Esophagus muscularis mucosa (tissue), 4 donors: ENCODE measurements around the gene VAMP2. TPM values are rescaled to one million over a fixed set of nuclear protein-coding genes. Genes with fewer than 3 reads are reported as not detected.
A peak's percentile ranks its signal among the peaks of the same experiment; 100 is the strongest.

Source experiments
- DNase-seq: peaks from one replicate; pipeline ENCODE4 v3.0.0-alpha.2; 2017; ENCODE audit errors: extremely low spot score
- H3K27ac ChIP-seq, 4 donors: fragments of 200-600 bp; sonication (generic); replicated peaks in 1 of 4; 1 replicate in 3 of 4; 2 replicates in 1 of 4; pipeline ENCODE4 v1.5.1; 2016 to 2019; ENCODE audit warnings: mild to moderate bottlenecking in 1 of 4
- H3K27me3 ChIP-seq, 4 donors: fragments of 200-600 bp; sonication (generic); one replicate each; pipeline versions ENCODE4 v1.5.1 to v1.6.0; 2016 to 2019
- H3K36me3 ChIP-seq, 4 donors: fragments of 200-600 bp; sonication (generic); one replicate each; pipeline ENCODE4 v1.5.1; 2016 to 2019
- H3K4me1 ChIP-seq, 4 donors: fragments of 200-600 bp; sonication (generic); one replicate each; pipeline ENCODE4 v1.5.1; 2016 to 2019
- H3K4me3 ChIP-seq, 4 donors: fragments of 200-600 bp; sonication (generic); 1 replicate in 2 of 4; 2 replicates in 2 of 4; pipeline ENCODE4 v1.5.1; 2016 to 2019; ENCODE audit warnings: mild to moderate bottlenecking in 4 of 4, moderate library complexity in 1 of 4
- H3K9me3 ChIP-seq, 4 donors: fragments of 200-600 bp; sonication (generic); 1 replicate in 3 of 4; 2 replicates in 1 of 4; pipeline ENCODE4 v1.5.1; 2016 to 2019
- EP300 ChIP-seq: sonication (generic); formaldehyde crosslinking; IDR thresholded peaks from one replicate; pipeline ENCODE4 v1.6.1; 2017; ENCODE audit warnings: antibody characterized with exemption
- POLR2A ChIP-seq: fragments of 450-650 bp; IDR thresholded peaks from one replicate; pipeline ENCODE4 v1.6.1; 2017; ENCODE audit warnings: antibody characterized with exemption, moderate library complexity, mild to moderate bottlenecking, low read depth
- POLR2AphosphoS5 ChIP-seq, 2 donors: sonication (generic); formaldehyde crosslinking; IDR thresholded peaks; one replicate each; pipeline ENCODE4 v1.6.1; 2017; ENCODE audit warnings: antibody characterized with exemption in 2 of 2
- WGBS: methylation state at CpG from one replicate; pipeline ENCODE4 v1.1.5; 2018; 5-methylcytosine and 5-hydroxymethylcytosine counted together
- intact Hi-C: fragments of 100-400 bp; cut with DNase I; formaldehyde crosslinking; loops from one replicate; pipeline ENCODE4 v1.15.1; 2023
- total RNA-seq, 4 donors: library from RNA; depleted of rRNA; stranded (reverse); fragments of >200 nt; gene quantifications; one replicate each; pipeline versions ENCODE4 v1.1.0 to v1.2.1, GENCODE V29; 2016
- TF ChIP-seq, protein P1 (sequence below), 3 experiments: fragments of 200-600 bp in 2 of 3; fragments of 450-650 bp in 1 of 3; sonication (generic) in 2 of 3; IDR thresholded peaks; one replicate each; pipeline ENCODE4 v1.5.1; 2017 to 2019; ENCODE audit warnings: antibody characterized with exemption in 3 of 3, mild to moderate bottlenecking in 2 of 3, moderate library complexity in 1 of 3

VAMP2 gene
- total RNA-seq, 4 donors from 2014 or later = 23.7 to 36.4 (median 33.0) TPM

DNA sequence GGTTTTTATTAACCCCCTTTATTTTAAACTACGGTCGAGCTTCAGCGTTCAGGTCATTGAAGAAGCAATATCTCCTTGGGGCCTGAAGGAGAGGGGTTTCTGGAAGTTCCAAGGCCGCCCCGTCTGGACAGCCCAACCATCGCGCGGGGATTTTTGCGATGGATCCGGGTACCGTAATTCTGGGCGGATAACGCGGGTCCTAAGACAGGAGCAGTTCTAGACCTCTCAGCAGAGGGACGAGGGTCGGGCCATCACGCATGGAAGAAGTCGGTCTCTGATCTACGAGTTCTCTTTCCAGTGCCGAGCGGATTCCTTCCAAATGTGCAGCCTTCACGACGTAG, 23.7 kb upstream of the VAMP2 start:
- H3K27ac ChIP-seq = peak overlapping the region; percentile 93 to 99 (median 96)
- peak overlapping the region; percentile 70 to 90 (median 87) for H3K4me3 ChIP-seq
- H3K4me1 ChIP-seq = peaks cover 32 to 54% (median 43%) of the 10 kb centered on the region in 4 donors
- no peak for TF ChIP-seq POLR2A
- TF ChIP-seq POLR2AphosphoS5 (IDR thresholded peaks at IDR 0.05) = peak in 1 of 2 donors; percentile 49
- no peak for TF ChIP-seq EP300
- TF ChIP-seq, protein P1, sequence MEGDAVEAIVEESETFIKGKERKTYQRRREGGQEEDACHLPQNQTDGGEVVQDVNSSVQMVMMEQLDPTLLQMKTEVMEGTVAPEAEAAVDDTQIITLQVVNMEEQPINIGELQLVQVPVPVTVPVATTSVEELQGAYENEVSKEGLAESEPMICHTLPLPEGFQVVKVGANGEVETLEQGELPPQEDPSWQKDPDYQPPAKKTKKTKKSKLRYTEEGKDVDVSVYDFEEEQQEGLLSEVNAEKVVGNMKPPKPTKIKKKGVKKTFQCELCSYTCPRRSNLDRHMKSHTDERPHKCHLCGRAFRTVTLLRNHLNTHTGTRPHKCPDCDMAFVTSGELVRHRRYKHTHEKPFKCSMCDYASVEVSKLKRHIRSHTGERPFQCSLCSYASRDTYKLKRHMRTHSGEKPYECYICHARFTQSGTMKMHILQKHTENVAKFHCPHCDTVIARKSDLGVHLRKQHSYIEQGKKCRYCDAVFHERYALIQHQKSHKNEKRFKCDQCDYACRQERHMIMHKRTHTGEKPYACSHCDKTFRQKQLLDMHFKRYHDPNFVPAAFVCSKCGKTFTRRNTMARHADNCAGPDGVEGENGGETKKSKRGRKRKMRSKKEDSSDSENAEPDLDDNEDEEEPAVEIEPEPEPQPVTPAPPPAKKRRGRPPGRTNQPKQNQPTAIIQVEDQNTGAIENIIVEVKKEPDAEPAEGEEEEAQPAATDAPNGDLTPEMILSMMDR (IDR thresholded peaks at IDR 0.05) = peak in 1 of 3 experiments; percentile 49
- WGBS = 0% methylated on average over 11 of the region's 23 CpGs
- DNase-seq = no peak
- no peaks in the 10 kb centered on the region for H3K27me3 ChIP-seq
- H3K36me3 ChIP-seq = no peaks in the 10 kb centered on the region
- H3K9me3 ChIP-seq = no peaks in the 10 kb centered on the region
- intact Hi-C loops = loop anchor here (2.0 kb wide), 1 partner anchor 66 kb away; no protein-coding TSS in a partner anchor

DNA sequence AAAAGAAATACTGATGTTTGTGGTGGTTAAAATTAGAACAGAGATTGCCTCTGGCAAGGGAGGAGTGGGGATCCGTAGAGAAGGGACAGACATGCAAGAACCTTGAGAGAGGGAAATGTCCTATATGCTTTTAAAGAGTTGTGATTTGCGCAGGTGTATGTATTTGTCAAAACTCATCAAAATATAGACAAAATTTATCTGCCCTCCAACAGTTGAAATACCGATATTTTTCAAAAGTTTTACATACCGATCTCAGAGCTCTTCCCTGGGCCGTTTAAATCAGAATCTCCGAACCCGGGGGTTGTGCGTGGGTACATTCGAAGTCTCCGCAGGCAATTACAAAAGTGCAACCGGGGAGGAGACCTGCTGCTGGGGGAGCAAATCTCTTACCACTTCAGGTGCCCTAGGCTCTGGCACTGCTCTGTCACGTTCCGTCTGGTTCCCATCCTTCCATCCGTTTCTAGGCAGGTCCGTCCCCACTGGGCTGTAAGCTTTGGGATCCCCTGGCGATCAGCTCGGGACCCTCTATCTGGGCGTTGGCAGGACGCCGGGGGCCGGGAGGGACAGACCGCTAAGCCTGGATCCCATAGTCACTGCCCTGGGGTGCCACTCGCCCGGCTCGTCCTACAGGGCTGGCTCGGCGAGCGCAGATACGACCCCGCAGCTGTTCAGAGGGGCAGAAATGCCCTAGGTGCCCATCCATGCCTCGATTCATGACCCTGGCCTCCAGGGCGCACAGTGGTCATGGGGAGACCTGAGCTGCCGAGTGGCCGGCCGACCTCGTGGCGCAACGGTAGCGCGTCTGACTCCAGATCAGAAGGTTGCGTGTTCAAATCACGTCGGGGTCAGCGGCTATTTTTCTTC, 23.1 kb upstream of the VAMP2 start:
- no peaks in the 10 kb centered on the region for H3K27me3 ChIP-seq
- TF ChIP-seq, protein P1 (IDR thresholded peaks at IDR 0.05) = no peak
- TF ChIP-seq POLR2AphosphoS5 (IDR thresholded peaks at IDR 0.05) (peak; percentile 75 to 82), POLR2A (no peak), EP300 (no peak)
- peaks cover 27 to 48% (median 37%) of the 10 kb centered on the region in 4 donors for H3K4me1 ChIP-seq
- peak overlapping the region; percentile 70 to 90 (median 87) for H3K4me3 ChIP-seq
- no peaks in the 10 kb centered on the region for H3K9me3 ChIP-seq
- intact Hi-C loops = loop anchor here (2.0 kb wide), 1 partner anchor 65 kb away; no protein-coding TSS in a partner anchor
- H3K27ac ChIP-seq = peak overlapping the region; percentile 93 to 99 (median 96)
- H3K36me3 ChIP-seq = no peaks in the 10 kb centered on the region
- WGBS = under 1% methylated on average over 34 of the region's 44 CpGs
- peak; percentile 99 for DNase-seq

DNA sequence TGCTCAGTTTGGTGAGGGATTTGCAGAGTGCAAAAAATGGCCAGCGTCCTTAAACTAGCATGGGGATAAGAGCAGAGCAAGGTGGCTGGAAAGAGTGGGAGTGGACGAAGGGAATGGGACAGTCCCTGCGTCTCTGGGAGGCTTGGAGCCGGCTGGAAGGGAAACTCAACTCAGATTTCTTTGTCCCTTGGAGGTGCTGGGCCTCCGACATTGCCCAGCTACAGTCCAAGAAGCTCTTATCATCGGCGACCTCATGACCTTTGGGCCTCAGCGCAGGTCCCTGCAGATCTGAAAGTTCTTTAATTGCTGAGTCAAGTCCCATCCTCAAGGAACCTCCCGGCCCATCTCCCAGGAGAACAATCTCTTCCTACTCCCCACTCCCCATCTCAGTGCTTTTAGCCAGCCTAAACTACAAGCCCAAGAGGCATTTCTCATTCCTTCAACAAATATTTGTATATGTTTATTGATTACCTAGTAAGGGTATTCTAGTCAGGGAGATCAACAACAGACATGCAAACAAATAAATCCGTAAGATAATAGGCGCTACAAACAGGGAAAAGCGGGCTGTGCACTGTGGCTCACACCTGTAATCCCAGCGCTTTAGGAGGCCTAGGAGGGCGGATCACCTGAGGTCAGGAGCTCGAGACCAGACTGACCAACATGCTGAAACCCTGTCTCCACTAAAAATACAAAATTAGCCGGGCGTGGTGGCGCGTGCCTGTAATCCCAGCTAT, 14.4 kb upstream of the VAMP2 start:
- Histone ChIP-seq H3K4me3 (peak overlapping the region; percentile 57 to 81 (median 62)), H3K36me3 (no peaks in the 10 kb centered on the region), H3K4me1 (peaks cover 29 to 50% (median 40%) of the 10 kb centered on the region in 4 donors), H3K27ac (peak overlapping the region; percentile 79 to 88 (median 83)), H3K9me3 (no peaks in the 10 kb centered on the region), H3K27me3 (no peaks in the 10 kb centered on the region)
- no peak for DNase-seq
- TF ChIP-seq, protein P1 (IDR thresholded peaks at IDR 0.05) = no peak
- TF ChIP-seq POLR2AphosphoS5 (IDR thresholded peaks at IDR 0.05) (no peak), POLR2A (no peak), EP300 (no peak)
- 73% methylated on average over 19 of the region's 19 CpGs for WGBS
- intact Hi-C loops = no loop called here

DNA sequence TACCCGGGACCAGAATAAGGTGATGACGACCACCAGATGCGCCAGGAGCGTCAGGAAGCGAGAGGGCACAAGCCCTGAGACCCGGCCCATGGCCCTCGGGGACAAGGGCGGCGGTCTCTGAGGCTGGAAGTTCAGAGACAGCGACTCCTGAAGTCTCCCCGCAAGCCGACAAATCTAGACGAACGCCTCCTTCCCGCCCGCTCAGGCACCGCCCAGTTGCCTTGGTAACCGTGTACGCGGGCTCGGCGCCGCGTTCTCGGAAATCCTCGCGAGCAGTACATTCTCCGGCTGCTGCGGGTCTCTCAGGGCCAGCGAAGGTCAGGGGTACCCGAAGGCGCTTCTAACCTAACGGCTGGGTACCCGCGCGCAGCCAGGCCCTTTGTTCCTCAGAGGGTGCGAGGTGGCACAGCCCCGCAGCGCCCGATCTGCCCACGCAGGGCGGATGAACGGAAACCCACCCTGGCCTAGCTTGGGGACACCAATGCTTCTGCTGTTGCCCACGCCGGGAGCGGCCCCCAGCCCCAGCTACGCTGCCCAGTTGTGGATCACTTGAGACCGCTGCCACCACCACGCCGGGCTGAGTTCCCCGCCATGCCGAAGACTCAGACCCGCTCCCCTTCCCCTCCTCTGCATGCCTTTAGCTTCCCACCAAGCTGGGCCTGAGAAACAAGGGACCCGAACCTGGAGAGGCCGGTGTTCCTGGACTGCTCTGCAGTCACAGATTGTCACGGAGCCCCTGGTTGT, 13.6 kb upstream of the VAMP2 start, which contains the start of gene TMEM107:
TSS of gene TMEM107 (minus strand) at position 184 of the 744 bp plus-strand sequence. CDS start at position 90, 94 bp downstream.
- intact Hi-C loops = no loop called here
- Histone ChIP-seq H3K36me3 (no peaks in the 10 kb centered on the region), H3K27me3 (no peaks in the 10 kb centered on the region), H3K9me3 (no peaks in the 10 kb centered on the region), H3K4me3 (peak within 1 kb of the TSS; percentile 57 to 81 (median 62)), H3K4me1 (peaks cover 29 to 50% (median 40%) of the 10 kb centered on the region in 4 donors), H3K27ac (peak within 1 kb of the TSS; percentile 79 to 88 (median 83))
- 5% methylated on average over 20 of the region's 56 CpGs for WGBS
- peak; percentile 96 for DNase-seq
- no peak for TF ChIP-seq EP300
- no peak for TF ChIP-seq POLR2A
- TF ChIP-seq POLR2AphosphoS5 (IDR thresholded peaks at IDR 0.05) = peak; percentile 76 to 77
